DOHH2 (cell line): Measurements from ENCODE around the gene ADGRG4.

Source experiments
- CTCF ChIP-seq: fragments of 200-600 bp; sonication (generic); IDR thresholded peaks from one replicate; pipeline ENCODE4 v1.5.1; 2014; ENCODE audit warnings: antibody characterized with exemption, mild to moderate bottlenecking, low read depth, low read length; ENCODE audit not compliant: poor library complexity, severe bottlenecking
- EZH2phosphoT487 ChIP-seq: fragments of 200-600 bp; sonication (generic); IDR thresholded peaks from 2 replicates; pipeline ENCODE4 v1.6.1; 2017; ENCODE audit warnings: borderline replicate concordance, mild to moderate bottlenecking, antibody characterized with exemption, low read length, moderate library complexity, mixed read lengths

- TF ChIP-seq CTCF (no peak), EZH2phosphoT487 (no peak)
These were observed 130.9 kb downstream of the ADGRG4 start for GRCh38 chrX:136431625-136432024.
